ENCODE data around the gene MEF2C. TPM values are rescaled to one million over a fixed set of nuclear protein-coding genes. Genes with fewer than 3 reads are reported as not detected.

MEF2C gene
- total RNA-seq, 1 donor from 2014 or later, result 24.1 TPM

- H3K4me1 Mint-ChIP-seq (ENCODE audit: low read depth, unreplicated experiment), result peaks cover 30% of the 10 kb centered on the region
- DNase-seq, result no peak
- TF ChIP-seq CTCF (IDR thresholded peaks at IDR 0.05; ENCODE audit: partially characterized antibody, unreplicated experiment), result no peak
These were observed 59.8 kb downstream of the MEF2C start for GRCh38 chr5:88823201-88823600.

GRCh38 chr5:88821161-88821560 lies 61.8 kb downstream of the MEF2C start:
- Mint-ChIP-seq H3K4me3 (ENCODE audit: unreplicated experiment) (no peak overlapping the region), H3K27ac (ENCODE audit: unreplicated experiment) (no peak overlapping the region), H3K36me3 (ENCODE audit: unreplicated experiment) (no peaks in the 10 kb centered on the region), H3K9me3 (ENCODE audit: unreplicated experiment) (no peaks in the 10 kb centered on the region), H3K4me1 (ENCODE audit: low read depth, unreplicated experiment) (peaks cover 27% of the 10 kb centered on the region), H3K27me3 (ENCODE audit: unreplicated experiment) (no peaks in the 10 kb centered on the region)
- no peak for TF ChIP-seq CTCF (IDR thresholded peaks at IDR 0.05; ENCODE audit: partially characterized antibody, unreplicated experiment)
- no peak for DNase-seq

More at GRCh38 chr5:88823201-88823600, 59.8 kb downstream of the MEF2C start:
- H3K27me3 Mint-ChIP-seq (ENCODE audit: unreplicated experiment), result no peaks in the 10 kb centered on the region
- no peak overlapping the region for H3K27ac Mint-ChIP-seq (ENCODE audit: unreplicated experiment)
- no peaks in the 10 kb centered on the region for H3K36me3 Mint-ChIP-seq (ENCODE audit: unreplicated experiment)
- H3K4me3 Mint-ChIP-seq (ENCODE audit: unreplicated experiment), result no peak overlapping the region
- H3K9me3 Mint-ChIP-seq (ENCODE audit: unreplicated experiment), result no peaks in the 10 kb centered on the region

- Mint-ChIP-seq H3K36me3 (ENCODE audit: unreplicated experiment) (no peaks in the 10 kb centered on the region), H3K27me3 (ENCODE audit: unreplicated experiment) (no peaks in the 10 kb centered on the region), H3K4me1 (ENCODE audit: low read depth, unreplicated experiment) (peaks cover 28% of the 10 kb centered on the region), H3K9me3 (ENCODE audit: unreplicated experiment) (no peaks in the 10 kb centered on the region), H3K4me3 (ENCODE audit: unreplicated experiment) (no peak overlapping the region), H3K27ac (ENCODE audit: unreplicated experiment) (no peak overlapping the region)
- no peak for DNase-seq
- no peak for TF ChIP-seq CTCF (IDR thresholded peaks at IDR 0.05; ENCODE audit: partially characterized antibody, unreplicated experiment)
These were observed 62.4 kb downstream of the MEF2C start for GRCh38 chr5:88820581-88820980.

GRCh38 chr5:88819301-88819999 lies 63.5 kb downstream of the MEF2C start:
- Mint-ChIP-seq H3K27me3 (ENCODE audit: unreplicated experiment) (no peaks in the 10 kb centered on the region), H3K27ac (ENCODE audit: unreplicated experiment) (no peak overlapping the region), H3K9me3 (ENCODE audit: unreplicated experiment) (no peaks in the 10 kb centered on the region), H3K4me3 (ENCODE audit: unreplicated experiment) (no peak overlapping the region), H3K36me3 (ENCODE audit: unreplicated experiment) (no peaks in the 10 kb centered on the region), H3K4me1 (ENCODE audit: low read depth, unreplicated experiment) (peaks cover 29% of the 10 kb centered on the region)
- no peak for TF ChIP-seq CTCF (IDR thresholded peaks at IDR 0.05; ENCODE audit: partially characterized antibody, unreplicated experiment)
- DNase-seq, result no peak

- peak overlapping the region; percentile 50 for H3K4me3 Mint-ChIP-seq (ENCODE audit: unreplicated experiment)
- H3K9me3 Mint-ChIP-seq (ENCODE audit: unreplicated experiment), result peaks cover 3% of the 10 kb centered on the region
- peaks cover 37% of the 10 kb centered on the region for H3K4me1 Mint-ChIP-seq (ENCODE audit: low read depth, unreplicated experiment)
- no peak overlapping the region for H3K27ac Mint-ChIP-seq (ENCODE audit: unreplicated experiment)
- DNase-seq, result no peak
- no peaks in the 10 kb centered on the region for H3K36me3 Mint-ChIP-seq (ENCODE audit: unreplicated experiment)
- H3K27me3 Mint-ChIP-seq (ENCODE audit: unreplicated experiment), result no peaks in the 10 kb centered on the region
- no peak for TF ChIP-seq CTCF (IDR thresholded peaks at IDR 0.05; ENCODE audit: partially characterized antibody, unreplicated experiment)
These were observed 64.7 kb downstream of the MEF2C start for GRCh38 chr5:88818296-88818695.
